Lung (tissue), 12 donors: Measurements from ENCODE around the gene LTBP1. TPM values are rescaled to one million over a fixed set of nuclear protein-coding genes. Genes with fewer than 3 reads are reported as not detected.

ENCODE experiments used
- ATAC-seq: fragments of 200-7000 bp; cut with Tn5 transposase; one replicate; pipeline ENCODE4 v1.9.1; 2020; ENCODE audit warnings: moderate number of reproducible peaks; ENCODE audit not compliant: insufficient read depth, low FRiP score
- DNase-seq, 3 donors: peaks; one replicate each; pipeline ENCODE4 v3.0.0-alpha.2; 2013 to 2017
- H3K27ac ChIP-seq, 2 donors: one replicate each; pipeline ENCODE4 v1.5.1; 2013; ENCODE audit warnings: mild to moderate bottlenecking in 2 of 2, moderate library complexity in 2 of 2, control low read depth in 1 of 2, inconsistent platforms in 1 of 2, low read depth in 1 of 2, low read length in 1 of 2
- H3K27me3 ChIP-seq, 3 donors: one replicate each; pipeline ENCODE4 v1.5.1; 2013; ENCODE audit warnings: low read length in 2 of 3; ENCODE audit not compliant: control insufficient read depth in 3 of 3, insufficient read depth in 3 of 3
- H3K36me3 ChIP-seq, 4 donors: one replicate each; pipeline ENCODE4 v1.5.1; 2013; ENCODE audit warnings: low read length in 4 of 4, mild to moderate bottlenecking in 1 of 4, moderate library complexity in 1 of 4; ENCODE audit not compliant: control insufficient read depth in 4 of 4, insufficient read depth in 4 of 4
- H3K4me1 ChIP-seq, 5 donors: one replicate each; pipeline ENCODE4 v1.5.1; 2013; ENCODE audit warnings: low read length in 5 of 5, mild to moderate bottlenecking in 2 of 5, moderate library complexity in 1 of 5; ENCODE audit not compliant: control insufficient read depth in 5 of 5, insufficient read depth in 5 of 5
- H3K4me3 ChIP-seq: one replicate; pipeline ENCODE4 v1.5.1; 2013; ENCODE audit warnings: mild to moderate bottlenecking, control low read depth, moderate library complexity
- H3K9ac ChIP-seq, 2 donors: one replicate each; pipeline ENCODE4 v1.5.1; 2013; ENCODE audit warnings: low read length in 2 of 2, control low read depth in 1 of 2; ENCODE audit not compliant: insufficient read depth in 1 of 2
- H3K9me3 ChIP-seq, 4 donors: one replicate each; pipeline ENCODE4 v1.5.1; 2013; ENCODE audit warnings: low read length in 3 of 4, mild to moderate bottlenecking in 1 of 4, moderate library complexity in 1 of 4; ENCODE audit not compliant: control insufficient read depth in 4 of 4, insufficient read depth in 3 of 4
- WGBS, 2 donors: extraction: QIAGEN DNeasy Blood & Tissue Kit; methylation state at CpG; one replicate each; pipeline ENCODE4 v1.1.7; 2013; 5-methylcytosine and 5-hydroxymethylcytosine counted together
- polyA plus RNA-seq, 2 donors: library from polyadenylated mRNA; stranded (reverse); fragments of 200-250 nt; gene quantifications; one replicate each; pipeline ENCODE4 v1.2.1, GENCODE V29; 2013
- total RNA-seq, 2 donors: library from RNA; depleted of rRNA in 1 of 2; stranded (reverse); fragments of >200 nt in 1 of 2; gene quantifications; one replicate each; pipeline ENCODE4 v1.2.1, GENCODE V29; 2014 to 2021
- TF ChIP-seq, protein P1 (sequence below): IDR thresholded peaks from 2 replicates; pipeline ENCODE4 v1.5.1; 2012; ENCODE audit warnings: mild to moderate bottlenecking; ENCODE audit errors: control extremely low read depth, extremely low read depth
- donor health status: control.
- donor health status: control.
- donor health status: Bipolar disorder and iron deficiency.
- donor health status: healthy.
- donor health status: DM: yes; HTN: yes; CAD: no.

LTBP1 gene
- total and polyA plus RNA-seq, 4 donors: 8.8 to 57.4 (median 28.6) TPM

DNA sequence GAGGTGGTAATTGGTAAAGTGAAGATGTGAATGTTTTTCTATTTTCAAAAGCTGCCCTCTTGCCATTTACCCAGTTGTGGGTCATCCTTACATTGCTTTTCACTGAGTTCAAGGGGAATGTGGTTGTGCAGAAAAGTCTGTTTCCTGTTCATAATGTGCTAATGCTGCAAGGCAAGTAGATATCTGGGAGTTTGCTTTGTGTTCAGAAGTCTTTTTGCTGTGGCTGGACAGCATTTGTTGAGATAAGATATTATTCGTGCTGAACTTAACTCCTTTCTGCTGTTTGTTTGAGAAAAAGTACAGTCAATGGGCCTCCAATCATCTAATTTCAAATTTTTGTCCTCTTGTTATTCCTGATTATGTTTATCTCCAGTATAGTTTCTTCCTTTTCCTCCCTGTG, 263.2 kb downstream of the LTBP1 start:
- WGBS, 2 donors: 18 to 25% methylated on average over 1 of the region's 1 CpG
- H3K27me3 ChIP-seq: no peaks in the 10 kb centered on the region
- no peak overlapping the region for H3K9ac ChIP-seq
- no peaks in the 10 kb centered on the region for H3K36me3 ChIP-seq
- no peak overlapping the region for H3K4me3 ChIP-seq
- H3K4me1 ChIP-seq: peaks cover 0 to 8% (median 4%) of the 10 kb centered on the region in 5 donors
- H3K9me3 ChIP-seq: no peaks in the 10 kb centered on the region
- DNase-seq (no peak), ATAC-seq (no peak)
- TF ChIP-seq, protein P1, sequence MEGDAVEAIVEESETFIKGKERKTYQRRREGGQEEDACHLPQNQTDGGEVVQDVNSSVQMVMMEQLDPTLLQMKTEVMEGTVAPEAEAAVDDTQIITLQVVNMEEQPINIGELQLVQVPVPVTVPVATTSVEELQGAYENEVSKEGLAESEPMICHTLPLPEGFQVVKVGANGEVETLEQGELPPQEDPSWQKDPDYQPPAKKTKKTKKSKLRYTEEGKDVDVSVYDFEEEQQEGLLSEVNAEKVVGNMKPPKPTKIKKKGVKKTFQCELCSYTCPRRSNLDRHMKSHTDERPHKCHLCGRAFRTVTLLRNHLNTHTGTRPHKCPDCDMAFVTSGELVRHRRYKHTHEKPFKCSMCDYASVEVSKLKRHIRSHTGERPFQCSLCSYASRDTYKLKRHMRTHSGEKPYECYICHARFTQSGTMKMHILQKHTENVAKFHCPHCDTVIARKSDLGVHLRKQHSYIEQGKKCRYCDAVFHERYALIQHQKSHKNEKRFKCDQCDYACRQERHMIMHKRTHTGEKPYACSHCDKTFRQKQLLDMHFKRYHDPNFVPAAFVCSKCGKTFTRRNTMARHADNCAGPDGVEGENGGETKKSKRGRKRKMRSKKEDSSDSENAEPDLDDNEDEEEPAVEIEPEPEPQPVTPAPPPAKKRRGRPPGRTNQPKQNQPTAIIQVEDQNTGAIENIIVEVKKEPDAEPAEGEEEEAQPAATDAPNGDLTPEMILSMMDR: no peak
- H3K27ac ChIP-seq: peak overlapping the region in 1 of 2 donors; percentile 57

DNA sequence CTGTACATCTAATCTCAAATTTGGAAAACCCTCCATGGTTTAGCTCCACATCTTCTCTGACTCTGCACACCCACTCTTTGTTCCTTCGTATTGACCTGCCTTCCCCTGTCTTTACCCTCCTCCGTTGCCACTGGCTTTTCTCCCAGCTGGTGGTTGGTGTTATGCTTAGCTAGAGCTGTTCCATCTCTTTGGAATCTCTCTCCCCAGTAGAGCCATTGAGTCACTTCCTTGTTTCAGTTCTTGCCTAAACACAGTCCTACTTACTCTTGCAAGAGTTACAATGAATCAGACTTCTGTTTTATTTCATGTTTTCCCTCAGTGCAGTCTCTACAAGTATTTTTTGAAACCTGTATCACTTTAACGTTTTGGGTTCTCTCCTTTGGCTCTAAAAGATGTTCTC, 263.9 kb downstream of the LTBP1 start:
- TF ChIP-seq, protein P1: no peak
- no peak for DNase-seq
- peak; percentile 73 for ATAC-seq
- H3K9ac ChIP-seq: no peak overlapping the region
- H3K9me3 ChIP-seq: no peaks in the 10 kb centered on the region
- no peaks in the 10 kb centered on the region for H3K36me3 ChIP-seq
- H3K27me3 ChIP-seq: no peaks in the 10 kb centered on the region
- no peak overlapping the region for H3K27ac ChIP-seq
- WGBS, 2 donors: 49 to 64% methylated on average over 3 of the region's 3 CpGs
- H3K4me1 ChIP-seq: peaks cover 0 to 8% (median 4%) of the 10 kb centered on the region in 5 donors
- no peak overlapping the region for H3K4me3 ChIP-seq

DNA sequence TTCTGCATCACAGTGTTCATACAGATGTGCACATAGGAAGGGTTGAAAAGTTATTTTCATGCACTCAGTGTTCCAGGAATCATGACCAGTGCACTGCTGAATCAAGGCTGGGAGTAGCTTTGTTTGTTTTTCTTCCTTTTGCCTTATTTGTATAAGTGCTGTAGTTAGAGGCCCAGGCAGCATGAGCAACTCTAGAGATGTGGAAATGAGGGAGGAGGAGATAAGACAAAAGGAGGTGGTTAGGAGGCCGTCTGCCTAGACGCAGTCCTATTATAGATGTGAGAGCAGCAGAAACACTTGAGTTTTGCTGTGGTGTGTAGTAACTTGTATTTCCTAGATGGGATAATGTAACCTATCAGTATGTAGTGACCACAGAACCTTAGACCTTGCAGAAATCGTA, 265.4 kb downstream of the LTBP1 start:
- H3K4me3 ChIP-seq: no peak overlapping the region
- H3K9me3 ChIP-seq: no peaks in the 10 kb centered on the region
- H3K36me3 ChIP-seq: no peaks in the 10 kb centered on the region
- H3K27ac ChIP-seq: no peak overlapping the region
- TF ChIP-seq, protein P1: no peak
- H3K4me1 ChIP-seq: peaks cover 2 to 17% (median 8%) of the 10 kb centered on the region in 5 donors
- no peak overlapping the region for H3K9ac ChIP-seq
- ATAC-seq (peak; percentile 13), DNase-seq (no peak)
- 63 to 72% methylated on average over 3 of the region's 3 CpGs for WGBS, 2 donors
- H3K27me3 ChIP-seq: no peaks in the 10 kb centered on the region

DNA sequence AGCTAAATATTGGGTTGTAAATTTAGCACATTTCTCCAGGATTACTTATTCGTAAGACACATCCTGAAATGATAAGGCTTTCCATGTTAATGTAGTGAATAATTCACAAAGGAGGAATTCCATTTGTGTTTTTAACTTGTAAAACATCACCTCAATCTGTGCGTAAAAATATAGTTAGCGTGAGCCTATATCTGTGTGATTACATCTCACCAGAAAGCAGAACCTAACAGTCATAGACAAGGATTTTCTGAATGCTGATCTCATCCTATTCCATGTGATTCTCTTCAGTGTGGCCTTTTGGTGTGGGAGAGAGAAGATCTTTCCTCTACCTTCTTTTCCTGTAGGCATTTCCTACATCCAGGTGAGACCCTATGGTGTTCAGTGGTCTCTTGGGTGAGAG, 266.5 kb downstream of the LTBP1 start:
- ATAC-seq: no peak
- TF ChIP-seq, protein P1: no peak
- peaks cover 0 to 17% (median 8%) of the 10 kb centered on the region in 5 donors for H3K4me1 ChIP-seq

More for the DNA sequence above, 266.5 kb downstream of the LTBP1 start:
- Histone ChIP-seq H3K27me3 (no peaks in the 10 kb centered on the region), H3K27ac (no peak overlapping the region), H3K4me3 (no peak overlapping the region), H3K36me3 (no peaks in the 10 kb centered on the region), H3K9me3 (no peaks in the 10 kb centered on the region), H3K9ac (no peak overlapping the region)
- DNase-seq: no peak
- 96 to 98% methylated on average over 3 of the region's 3 CpGs for WGBS, 2 donors
